Measurements from ENCODE around the gene RIC1. TPM values are rescaled to one million over a fixed set of nuclear protein-coding genes. Genes with fewer than 3 reads are reported as not detected.

Gene RIC1
- total RNA-seq, 1 experiment from 2014 or later = 25.5 TPM

DNA sequence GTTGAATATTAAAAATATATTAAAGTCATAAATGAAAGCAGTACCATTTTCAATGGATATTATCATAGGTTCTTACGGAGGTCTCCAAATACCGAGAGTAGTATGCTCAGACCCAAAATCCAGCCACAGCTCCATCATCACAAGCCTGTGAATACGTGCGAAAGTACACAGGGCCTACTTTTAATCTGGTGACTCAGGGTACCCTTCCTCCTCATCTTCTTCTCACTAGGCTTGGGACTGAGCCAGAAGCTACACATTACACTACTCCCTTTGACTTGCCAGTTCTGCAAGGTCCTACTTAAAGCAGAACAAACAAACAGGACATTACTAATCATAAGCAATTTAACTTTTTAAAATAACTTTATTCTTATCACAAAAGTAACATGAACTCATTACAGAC, 7.6 kb upstream of the RIC1 start:
- intact Hi-C loops (cut with micrococcal nuclease) = no loop called here
- Histone ChIP-seq H3K9me2 (ENCODE audit: insufficient read depth) (no peaks in the 10 kb centered on the region; the same call in 1 of the 2 replicates), H3K4me1 (ENCODE audit: control insufficient read depth in 1 of 2, insufficient read depth in 2 of 2, low read length in 2 of 2) (peaks cover 32 to 36% of the 10 kb centered on the region in 2 experiments), H3K27me3 (ENCODE audit: insufficient read depth, low read length) (no peaks in the 10 kb centered on the region), H3K9ac (ENCODE audit: low read length) (no peak overlapping the region), H3K79me2 (ENCODE audit: insufficient read depth, low read length) (no peaks in the 10 kb centered on the region), H3K27ac (ENCODE audit: low read depth, low read length) (peak overlapping the region; percentile 71), H3K36me3 (ENCODE audit: control insufficient read depth in 1 of 2, insufficient read depth in 2 of 2, low read length in 2 of 2) (no peaks in the 10 kb centered on the region), H3K4me2 (ENCODE audit: low read length) (peak overlapping the region; percentile 61), H2AFZ (ENCODE audit: low read depth, low read length, poor library complexity, severe bottlenecking) (no peak overlapping the region), H3K9me3 (ENCODE audit: control insufficient read depth in 1 of 2, insufficient read depth in 1 of 2, low read depth in 1 of 2, low read length in 2 of 2) (no peaks in the 10 kb centered on the region), H3K4me3 (replicated peaks in 1 of 2; ENCODE audit: low read depth in 1 of 2, low read length in 2 of 2) (peak overlapping the region in 1 of 2 experiments; percentile 18; a peak in 1 of 4 replicates), H4K20me1 (ENCODE audit: insufficient read depth) (no peaks in the 10 kb centered on the region)
- POLR2A ChIA-PET = no interaction called here
- CTCF ChIA-PET = interaction anchor here (4.4 kb wide), 1 partner anchor 21 kb away, joined by 19 read pairs; no protein-coding TSS in a partner anchor
- DNase-seq (ENCODE audit: low read depth, low spot score) = peak; percentile 63
- BruUV-seq (replicated peaks) = no TSS peak
- ATAC-seq = peak; percentile 60
- RAD21 ChIA-PET (ENCODE audit: low non-redundant PET in 1 of 2, low total read pairs in 2 of 2, uncharacterized antibody in 2 of 2, unreplicated experiment in 2 of 2) = no interaction called here
- TF ChIP-seq POLR2AphosphoS5 (IDR thresholded peaks at IDR 0.05; ENCODE audit: low read depth, low read length) (0 out of 2 replicates have a peak, but pooled peaks have one; percentile 31), SIN3A (IDR thresholded peaks at IDR 0.05; ENCODE audit: low read depth) (no peak), POLR2A (IDR thresholded peaks at IDR 0.05; ENCODE audit: borderline replicate concordance, extremely low read depth, insufficient read depth, insufficient read length) (no peak), EZH2 (IDR thresholded peaks at IDR 0.05) (no peak), CEBPB (IDR thresholded peaks at IDR 0.05; ENCODE audit: low read depth) (no peak), FOSL1 (IDR thresholded peaks at IDR 0.05; ENCODE audit: low read depth) (peak; percentile 74), EZH2phosphoT487 (IDR thresholded peaks at IDR 0.05; ENCODE audit: borderline replicate concordance) (no peak), CBX3 (IDR thresholded peaks at IDR 0.05; ENCODE audit: low read depth) (peak; percentile 78; the same call in 1 of the 2 replicates), SRF (IDR thresholded peaks at IDR 0.05; ENCODE audit: low read depth) (0 out of 2 replicates have a peak, but pooled peaks have one; percentile 16), ZNF274 (IDR thresholded peaks at IDR 0.05; ENCODE audit: low read depth, low read length) (no peak), TCF7L2 (IDR thresholded peaks at IDR 0.05; ENCODE audit: borderline replicate concordance, extremely low read depth, insufficient read depth, insufficient read length) (no peak), EGR1 (IDR thresholded peaks at IDR 0.05; ENCODE audit: low read depth) (no peak), JUND (IDR thresholded peaks at IDR 0.05) (peak; percentile 79), SP1 (IDR thresholded peaks at IDR 0.05; ENCODE audit: low read depth) (peak; percentile 81), RAD21 (IDR thresholded peaks at IDR 0.05; ENCODE audit: low read depth) (0 out of 2 replicates have a peak, but pooled peaks have one; percentile 6), ELF1 (IDR thresholded peaks at IDR 0.05; ENCODE audit: borderline replicate concordance, low read depth) (no peak), ZFX (IDR thresholded peaks at IDR 0.05) (no peak), YY1 (IDR thresholded peaks at IDR 0.05; ENCODE audit: extremely low read depth, insufficient replicate concordance, low read depth, low read length) (no peak)
- TF ChIP-seq, protein P1, sequence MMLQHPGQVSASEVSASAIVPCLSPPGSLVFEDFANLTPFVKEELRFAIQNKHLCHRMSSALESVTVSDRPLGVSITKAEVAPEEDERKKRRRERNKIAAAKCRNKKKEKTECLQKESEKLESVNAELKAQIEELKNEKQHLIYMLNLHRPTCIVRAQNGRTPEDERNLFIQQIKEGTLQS (IDR thresholded peaks at IDR 0.05) = no peak
- TF ChIP-seq, protein P2, sequence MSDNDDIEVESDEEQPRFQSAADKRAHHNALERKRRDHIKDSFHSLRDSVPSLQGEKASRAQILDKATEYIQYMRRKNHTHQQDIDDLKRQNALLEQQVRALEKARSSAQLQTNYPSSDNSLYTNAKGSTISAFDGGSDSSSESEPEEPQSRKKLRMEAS (IDR thresholded peaks at IDR 0.05) = no peak
- TF ChIP-seq, protein P3, sequence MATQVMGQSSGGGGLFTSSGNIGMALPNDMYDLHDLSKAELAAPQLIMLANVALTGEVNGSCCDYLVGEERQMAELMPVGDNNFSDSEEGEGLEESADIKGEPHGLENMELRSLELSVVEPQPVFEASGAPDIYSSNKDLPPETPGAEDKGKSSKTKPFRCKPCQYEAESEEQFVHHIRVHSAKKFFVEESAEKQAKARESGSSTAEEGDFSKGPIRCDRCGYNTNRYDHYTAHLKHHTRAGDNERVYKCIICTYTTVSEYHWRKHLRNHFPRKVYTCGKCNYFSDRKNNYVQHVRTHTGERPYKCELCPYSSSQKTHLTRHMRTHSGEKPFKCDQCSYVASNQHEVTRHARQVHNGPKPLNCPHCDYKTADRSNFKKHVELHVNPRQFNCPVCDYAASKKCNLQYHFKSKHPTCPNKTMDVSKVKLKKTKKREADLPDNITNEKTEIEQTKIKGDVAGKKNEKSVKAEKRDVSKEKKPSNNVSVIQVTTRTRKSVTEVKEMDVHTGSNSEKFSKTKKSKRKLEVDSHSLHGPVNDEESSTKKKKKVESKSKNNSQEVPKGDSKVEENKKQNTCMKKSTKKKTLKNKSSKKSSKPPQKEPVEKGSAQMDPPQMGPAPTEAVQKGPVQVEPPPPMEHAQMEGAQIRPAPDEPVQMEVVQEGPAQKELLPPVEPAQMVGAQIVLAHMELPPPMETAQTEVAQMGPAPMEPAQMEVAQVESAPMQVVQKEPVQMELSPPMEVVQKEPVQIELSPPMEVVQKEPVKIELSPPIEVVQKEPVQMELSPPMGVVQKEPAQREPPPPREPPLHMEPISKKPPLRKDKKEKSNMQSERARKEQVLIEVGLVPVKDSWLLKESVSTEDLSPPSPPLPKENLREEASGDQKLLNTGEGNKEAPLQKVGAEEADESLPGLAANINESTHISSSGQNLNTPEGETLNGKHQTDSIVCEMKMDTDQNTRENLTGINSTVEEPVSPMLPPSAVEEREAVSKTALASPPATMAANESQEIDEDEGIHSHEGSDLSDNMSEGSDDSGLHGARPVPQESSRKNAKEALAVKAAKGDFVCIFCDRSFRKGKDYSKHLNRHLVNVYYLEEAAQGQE (IDR thresholded peaks at IDR 0.05; ENCODE audit: low read depth) = no peak
- TF ChIP-seq, protein P4, sequence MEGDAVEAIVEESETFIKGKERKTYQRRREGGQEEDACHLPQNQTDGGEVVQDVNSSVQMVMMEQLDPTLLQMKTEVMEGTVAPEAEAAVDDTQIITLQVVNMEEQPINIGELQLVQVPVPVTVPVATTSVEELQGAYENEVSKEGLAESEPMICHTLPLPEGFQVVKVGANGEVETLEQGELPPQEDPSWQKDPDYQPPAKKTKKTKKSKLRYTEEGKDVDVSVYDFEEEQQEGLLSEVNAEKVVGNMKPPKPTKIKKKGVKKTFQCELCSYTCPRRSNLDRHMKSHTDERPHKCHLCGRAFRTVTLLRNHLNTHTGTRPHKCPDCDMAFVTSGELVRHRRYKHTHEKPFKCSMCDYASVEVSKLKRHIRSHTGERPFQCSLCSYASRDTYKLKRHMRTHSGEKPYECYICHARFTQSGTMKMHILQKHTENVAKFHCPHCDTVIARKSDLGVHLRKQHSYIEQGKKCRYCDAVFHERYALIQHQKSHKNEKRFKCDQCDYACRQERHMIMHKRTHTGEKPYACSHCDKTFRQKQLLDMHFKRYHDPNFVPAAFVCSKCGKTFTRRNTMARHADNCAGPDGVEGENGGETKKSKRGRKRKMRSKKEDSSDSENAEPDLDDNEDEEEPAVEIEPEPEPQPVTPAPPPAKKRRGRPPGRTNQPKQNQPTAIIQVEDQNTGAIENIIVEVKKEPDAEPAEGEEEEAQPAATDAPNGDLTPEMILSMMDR (IDR thresholded peaks at IDR 0.05 in 2 of 3, conservative IDR thresholded peaks at IDR 0.05 in 1 of 3; ENCODE audit: borderline replicate concordance in 1 of 3, insufficient read depth in 1 of 3, low read depth in 2 of 3, low read length in 2 of 3) = no peak

Data from HCT116 (cell line).